ENCODE data around the gene DGUOK.

Gene DGUOK

GRCh38 chr2:73983322-73984202 lies 56.9 kb downstream of the DGUOK start:
- TF ChIP-seq CTCF (IDR thresholded peaks at IDR 0.05) = no peak

- TF ChIP-seq CTCF (IDR thresholded peaks at IDR 0.05) = no peak
These were observed 57.7 kb downstream of the DGUOK start, which contains the start of gene TET3 for GRCh38 chr2:73984203-73984921. TET3 (plus strand) TSS chr2:73984910; CDS start chr2:73986404, 1,494 bp downstream.

GRCh38 chr2:73984922-73985307 lies 58.2 kb downstream of the DGUOK start:
- TF ChIP-seq CTCF (IDR thresholded peaks at IDR 0.05) = no peak

- TF ChIP-seq CTCF (IDR thresholded peaks at IDR 0.05) = no peak
These were observed 58.8 kb downstream of the DGUOK start for GRCh38 chr2:73985308-73986084.

DNA sequence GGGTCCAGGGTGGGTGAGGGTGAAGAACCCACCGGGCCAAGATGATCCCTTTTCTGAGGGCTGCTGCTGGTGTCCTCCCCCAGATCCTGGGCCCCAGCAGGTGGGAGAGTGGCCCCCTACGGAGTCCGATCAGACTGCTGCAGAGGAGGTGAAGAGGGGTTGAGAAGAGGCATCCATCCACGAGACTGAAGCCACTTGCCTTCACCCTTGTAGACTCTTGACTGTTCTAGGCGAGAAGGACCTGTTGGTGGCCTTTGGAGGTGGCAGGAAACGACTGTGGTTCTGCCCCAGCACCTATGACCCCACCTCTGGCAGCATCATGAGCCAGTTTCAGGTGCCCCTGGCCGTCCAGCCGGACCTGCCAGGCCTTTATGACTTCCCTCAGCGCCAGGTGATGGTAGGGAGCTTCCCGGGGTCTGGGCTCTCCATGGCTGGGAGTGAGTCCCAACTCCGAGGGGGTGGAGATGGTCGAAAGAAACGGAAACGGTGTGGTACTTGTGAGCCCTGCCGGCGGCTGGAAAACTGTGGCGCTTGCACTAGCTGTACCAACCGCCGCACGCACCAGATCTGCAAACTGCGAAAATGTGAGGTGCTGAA lies 59.5 kb downstream of the DGUOK start:
- TF ChIP-seq CTCF (IDR thresholded peaks at IDR 0.05) = no peak

DNA sequence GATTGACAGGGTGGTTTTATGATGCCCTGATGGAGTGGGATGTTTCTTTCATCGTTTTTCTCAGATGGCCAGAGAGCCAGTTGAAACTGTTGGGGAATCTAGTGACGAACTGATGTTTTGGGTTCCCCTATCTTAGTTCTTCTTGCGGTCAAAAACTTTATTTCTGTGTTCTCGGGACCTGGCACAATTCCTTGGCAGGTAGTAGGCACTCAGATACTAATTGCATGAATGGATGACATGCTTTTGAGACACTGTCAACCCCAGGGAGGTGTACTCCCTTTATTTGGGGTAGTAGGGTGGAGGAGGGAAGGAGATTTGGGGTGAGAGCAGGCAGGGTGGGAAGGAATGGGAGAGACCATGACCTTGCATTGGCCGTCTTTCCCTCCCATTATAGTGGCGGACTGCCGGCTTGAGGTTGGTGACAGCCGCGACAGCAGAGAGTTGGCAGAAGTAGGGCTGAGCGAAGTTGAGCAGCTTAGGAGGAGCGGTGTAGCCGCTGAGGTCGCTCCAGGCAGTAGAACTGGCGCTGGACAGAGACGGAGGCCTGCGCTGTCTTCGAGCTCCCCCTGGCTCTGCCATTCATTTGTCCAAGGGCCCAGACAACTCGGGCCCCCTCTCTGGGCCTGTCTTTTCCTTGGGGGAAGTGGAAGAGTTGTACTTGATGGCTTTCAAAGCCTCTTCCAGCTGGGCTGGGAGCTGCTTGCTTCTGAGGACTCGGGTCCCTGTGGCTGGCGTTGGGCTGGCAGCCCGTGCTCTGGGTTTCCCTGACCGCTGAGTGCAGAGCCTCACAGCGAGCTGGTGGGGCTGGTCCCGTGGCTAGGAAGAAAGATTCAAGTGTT lies 60.6 kb downstream of the DGUOK start:
- no peak for TF ChIP-seq CTCF (IDR thresholded peaks at IDR 0.05)
